GM21447 (cell line): ENCODE results near the gene SMARCC2.
"Not testable (repeated sequence)": the region's sequence is repeated elsewhere in the genome, so short reads cannot be mapped to it uniquely, and the experiment has no call there.

ENCODE experiments used
- ATAC-seq: cut with Tn5 transposase; IDR thresholded peaks from one replicate; pipeline ENCODE4 v1.9.1; 2021; ENCODE audit not compliant: unreplicated experiment

The SMARCC2 gene

GRCh38 chr12:56212361-56212760 is 23.1 kb upstream of the SMARCC2 start:
- no peak for ATAC-seq

DNA sequence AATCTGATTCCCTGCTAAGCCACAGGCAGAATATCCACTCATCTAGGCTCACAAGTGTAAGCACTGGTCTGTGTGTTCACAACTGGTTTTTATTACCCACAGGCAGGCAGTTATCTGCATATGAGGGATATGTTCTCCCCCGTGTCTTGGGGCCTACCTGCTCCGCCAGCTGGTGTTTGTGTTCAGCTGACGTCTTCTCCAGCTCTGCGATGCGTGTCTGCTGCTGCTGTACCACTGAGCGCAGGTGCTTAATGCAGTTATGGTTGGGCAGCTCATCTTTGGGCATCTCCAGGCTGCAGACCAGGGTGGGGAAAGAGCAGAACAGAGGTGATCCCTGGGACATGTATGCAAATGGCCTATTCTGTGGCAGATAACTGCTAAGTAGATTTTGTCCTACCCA is 18.7 kb upstream of the SMARCC2 start:
- ATAC-seq, result no peak

DNA sequence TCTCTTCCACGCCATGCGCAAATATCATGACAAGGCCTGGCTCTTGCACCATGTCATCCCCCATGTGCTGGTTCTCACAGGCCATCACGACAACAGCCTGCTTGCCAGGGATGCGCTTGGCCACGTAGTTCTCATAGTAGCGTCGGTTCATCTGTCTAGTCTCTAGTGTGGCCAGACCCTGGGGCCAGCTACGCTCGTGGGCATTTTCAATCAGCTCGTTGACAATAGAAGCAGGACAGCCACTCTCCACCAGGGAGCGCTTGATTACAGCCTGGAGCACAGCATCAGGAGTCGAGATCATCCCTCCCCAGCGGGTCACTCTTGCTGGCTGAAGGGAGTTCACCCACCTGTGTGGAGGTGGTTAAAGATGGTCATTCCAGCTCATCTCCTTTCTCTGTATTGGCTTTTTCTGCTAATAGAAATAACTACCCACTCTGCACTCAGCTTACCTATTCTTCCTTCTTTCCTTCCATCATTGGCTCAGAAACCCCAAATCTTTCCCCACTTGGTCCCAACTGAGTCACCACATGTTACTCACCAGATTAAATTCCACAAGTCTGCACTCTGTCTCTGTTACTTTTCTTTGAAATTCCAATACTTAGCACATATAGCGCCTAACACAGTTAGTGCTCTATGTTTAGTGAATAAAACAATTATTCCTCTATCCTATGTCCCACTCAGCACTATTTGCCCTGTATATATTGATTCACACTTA is 17.3 kb upstream of the SMARCC2 start:
- ATAC-seq, result no peak

DNA sequence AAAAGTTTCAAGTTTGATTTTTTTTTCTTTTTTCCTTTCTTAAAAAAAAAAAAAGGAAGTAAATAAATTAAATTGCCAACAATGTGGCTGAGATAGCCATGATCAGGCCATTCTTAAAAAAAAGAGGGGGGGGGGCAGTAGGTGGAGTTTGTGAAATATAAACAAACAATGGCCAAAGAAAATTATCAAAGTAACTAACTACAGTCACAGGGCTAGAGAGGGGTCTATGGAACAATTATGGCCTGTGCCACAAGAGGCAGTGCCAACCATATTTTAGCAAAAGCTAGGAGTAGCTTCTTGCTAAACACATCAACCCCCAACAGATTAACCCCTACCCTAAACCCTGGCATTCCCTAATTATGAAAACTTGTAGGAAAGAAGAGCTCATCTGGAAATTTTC is 16.2 kb upstream of the SMARCC2 start:
- no peak for ATAC-seq

- ATAC-seq, result no peak
Observed at GRCh38 chr12:56204275-56204674, 15.0 kb upstream of the SMARCC2 start.

GRCh38 chr12:56202838-56203237 is 13.6 kb upstream of the SMARCC2 start:
- ATAC-seq, result no peak

GRCh38 chr12:56202366-56202765 is 13.1 kb upstream of the SMARCC2 start:
- no peak for ATAC-seq

DNA sequence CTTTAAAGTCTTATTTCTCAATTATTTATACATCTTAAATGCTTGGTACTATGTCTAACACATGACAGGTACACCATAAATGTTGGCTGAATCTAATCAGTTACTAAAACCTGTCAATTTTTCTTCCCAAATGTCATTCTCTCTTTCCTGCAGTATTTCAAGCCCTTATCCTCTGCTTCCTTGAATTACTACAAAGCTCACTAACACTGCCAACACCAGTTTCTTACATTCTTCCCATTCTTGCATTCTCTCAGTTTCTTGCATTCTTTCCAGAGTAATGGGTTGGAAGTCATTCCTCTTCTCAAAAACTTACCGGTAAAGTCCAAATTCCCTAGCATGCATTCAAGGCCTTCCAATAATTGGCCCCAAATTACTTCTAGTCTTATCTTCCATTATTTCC is 9.6 kb upstream of the SMARCC2 start:
- no peak for ATAC-seq

DNA sequence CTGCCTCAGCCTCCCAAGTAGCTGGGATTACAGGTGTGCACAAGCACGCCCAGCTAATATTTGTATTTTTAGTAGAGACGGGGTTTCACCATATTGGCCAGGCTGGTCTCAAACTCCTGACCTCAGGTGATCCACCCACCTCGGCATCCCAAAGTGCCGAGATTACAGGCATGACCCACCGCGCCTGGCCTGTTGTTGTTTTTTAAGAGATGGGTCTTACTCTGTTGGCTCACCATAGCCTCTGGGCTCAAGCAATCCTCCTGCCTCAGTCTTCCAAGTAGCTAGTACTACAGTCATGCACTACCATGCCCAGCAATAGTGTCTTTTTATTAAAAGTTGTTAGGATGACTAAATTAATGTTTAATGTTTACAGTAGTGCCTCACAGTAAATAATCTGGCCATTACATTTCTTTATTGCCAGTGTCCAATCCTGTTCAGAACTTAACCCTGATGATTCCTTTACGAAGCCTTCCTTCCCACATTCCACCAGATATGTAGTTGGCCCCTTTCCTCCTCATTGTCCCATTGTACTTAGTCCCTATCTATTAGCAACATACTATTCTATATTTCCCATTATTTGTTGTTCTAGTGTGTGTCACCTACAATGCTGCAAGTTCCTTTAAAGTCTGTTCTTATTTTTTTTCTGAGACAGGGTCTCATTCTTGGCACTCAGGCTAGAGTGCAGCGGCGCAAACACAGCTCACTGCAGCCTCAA is 8.8 kb upstream of the SMARCC2 start:
- ATAC-seq, result no peak

GRCh38 chr12:56196818-56197550 is 7.7 kb upstream of the SMARCC2 start:
- ATAC-seq, result not testable (repeated sequence)

DNA sequence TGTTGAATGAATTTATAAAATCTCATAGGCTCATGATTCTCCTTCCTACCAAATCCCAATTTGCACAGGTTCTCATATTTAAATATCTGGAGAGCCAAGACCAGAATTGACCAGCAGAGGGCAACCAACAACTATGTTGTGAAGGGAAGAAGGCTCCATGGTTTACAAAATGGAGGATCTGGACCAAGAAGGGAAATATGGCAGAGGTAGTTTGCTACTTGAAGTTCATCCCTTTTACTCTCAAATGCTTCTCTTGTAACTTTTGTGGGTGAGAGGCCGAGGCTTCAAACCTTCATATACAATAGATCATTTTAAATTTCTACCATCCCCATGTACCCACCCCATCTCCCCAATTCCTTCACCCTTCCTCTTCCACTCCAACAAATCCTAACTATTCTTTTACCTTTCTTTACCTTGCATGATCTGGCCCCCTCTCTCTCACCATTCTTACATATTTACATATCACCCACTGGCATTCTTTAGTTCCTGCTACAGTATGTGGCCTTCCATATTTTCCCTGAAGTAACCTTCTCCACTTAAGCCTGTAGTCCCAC is 3.8 kb upstream of the SMARCC2 start:
- ATAC-seq, result no peak

- ATAC-seq, result no peak
Observed at GRCh38 chr12:56192582-56192981, 3.3 kb upstream of the SMARCC2 start.

GRCh38 chr12:56190695-56191155 is 1.4 kb upstream of the SMARCC2 start:
- no peak for ATAC-seq

DNA sequence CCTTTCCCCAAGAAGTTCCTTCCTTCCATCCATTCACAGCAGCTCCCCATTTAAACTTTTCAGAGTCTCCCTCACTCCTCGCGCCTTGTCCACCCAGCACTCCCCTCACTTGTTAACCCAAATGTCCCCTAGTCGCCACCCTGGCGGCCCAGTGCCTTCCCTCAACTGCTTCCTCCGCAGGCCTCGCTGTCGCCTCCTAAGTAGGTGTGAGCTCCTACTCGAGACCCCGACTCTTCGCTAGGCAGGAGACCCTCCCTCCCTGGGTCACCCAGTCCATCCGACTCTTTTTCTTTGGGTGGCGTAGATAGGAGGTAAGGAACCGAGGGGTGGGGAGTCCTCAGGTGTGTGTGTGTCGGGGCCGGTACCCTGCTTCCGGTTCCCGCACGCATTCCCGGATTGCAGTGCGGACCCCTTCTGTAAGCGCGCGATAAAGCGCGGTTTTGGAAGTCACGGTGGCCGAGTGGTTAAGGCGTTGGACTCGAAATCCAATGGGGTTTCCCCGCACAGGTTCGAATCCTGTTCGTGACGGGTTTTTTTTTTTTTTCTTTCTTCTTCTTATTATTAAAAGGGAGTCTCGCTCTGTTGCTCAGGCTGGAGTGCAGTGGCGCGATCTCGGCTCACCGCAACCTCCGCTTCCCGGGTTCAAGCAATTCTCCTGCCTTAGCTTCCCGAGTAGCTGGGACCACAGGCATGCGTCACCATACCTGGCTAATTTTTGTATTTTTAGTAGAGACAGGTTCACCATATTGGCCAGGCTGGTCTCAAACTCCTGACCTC is 823 bp upstream of the SMARCC2 start:
- ATAC-seq, result peak; percentile 42

GRCh38 chr12:56188778-56189098 is 545 bp downstream of the SMARCC2 start:
- ATAC-seq, result no peak

DNA sequence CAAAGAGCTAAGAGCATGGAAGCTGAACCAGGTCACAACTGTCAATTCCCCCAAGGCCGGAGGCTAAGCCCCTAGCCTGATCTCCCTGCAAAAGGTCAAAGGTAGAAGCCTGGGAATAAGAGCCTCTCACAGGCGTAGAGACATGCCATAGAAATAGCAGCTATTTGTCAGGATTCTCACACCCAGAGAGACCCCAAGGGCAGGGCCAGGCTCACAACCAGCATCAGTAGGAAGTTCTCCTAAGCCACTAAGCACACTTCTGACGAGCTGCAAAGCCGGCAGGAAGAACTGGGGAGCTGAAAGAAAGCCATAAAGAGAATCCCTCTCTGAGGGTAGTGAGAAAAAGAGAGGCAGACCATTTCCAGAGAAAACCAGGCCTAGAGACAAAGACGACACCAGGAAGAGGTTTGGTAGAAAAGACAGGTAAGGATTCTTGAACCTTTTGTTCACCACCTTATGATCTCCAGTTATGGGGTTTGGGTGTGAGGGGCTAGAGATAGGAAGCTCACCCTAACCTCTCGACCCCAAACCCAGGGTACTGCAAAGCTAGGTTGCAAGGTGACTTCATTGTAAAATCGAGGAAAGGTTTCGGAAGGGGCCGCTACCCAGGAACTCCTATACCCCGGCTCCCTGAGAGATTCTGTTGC is 1.0 kb downstream of the SMARCC2 start:
- no peak for ATAC-seq

DNA sequence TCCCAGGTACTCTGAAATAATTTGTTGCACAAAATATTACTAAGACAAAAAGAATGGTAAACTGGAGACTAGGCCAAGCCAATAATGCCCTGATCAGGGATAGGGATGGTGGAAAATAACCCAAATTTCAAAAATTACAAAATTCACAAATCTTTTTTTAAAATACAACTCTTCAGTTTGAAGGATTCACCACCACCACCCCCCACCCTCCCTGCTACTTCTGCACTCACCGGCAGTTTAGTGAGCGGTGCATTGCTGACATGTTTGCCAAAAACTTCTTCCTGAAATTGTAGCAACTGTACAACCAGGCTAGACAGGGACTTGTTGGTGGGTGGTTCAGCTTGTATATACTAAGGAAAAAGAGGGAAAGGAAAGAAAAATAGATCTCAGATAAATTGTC is 2.3 kb downstream of the SMARCC2 start:
- ATAC-seq, result no peak

GRCh38 chr12:56178347-56178746 is 10.9 kb downstream of the SMARCC2 start:
- ATAC-seq, result no peak

GRCh38 chr12:56172839-56173238 is 16.4 kb downstream of the SMARCC2 start:
- no peak for ATAC-seq

- no peak for ATAC-seq
Observed at GRCh38 chr12:56169229-56169759, 20.0 kb downstream of the SMARCC2 start.
